CD4-positive, alpha-beta T cell (primary cell): ENCODE results near the gene ORC2. TPM values are rescaled to one million over a fixed set of nuclear protein-coding genes. Genes with fewer than 3 reads are reported as not detected.
A peak's percentile ranks its signal among the peaks of the same experiment; 100 is the strongest.

Experiments
- ATAC-seq: fragments of 200-7000 bp; cut with Tn5 transposase; one replicate; pipeline ENCODE4 v1.10.0; 2022; ENCODE audit warnings: mild to moderate bottlenecking; ENCODE audit not compliant: poor library complexity
- CTCF ChIA-PET: fragments of 350-600 bp; sonication (Branson Sonifier 250); formaldehyde crosslinking; loops from one replicate; lab custom pipeline; 2021; ENCODE audit warnings: antibody characterized with exemption, inconsistent platforms; lab: Charles Lee
- POLR2A ChIA-PET: fragments of 350-600 bp; sonication (Branson Sonifier 250); formaldehyde crosslinking; loops from one replicate; lab custom pipeline; 2021; ENCODE audit warnings: antibody characterized with exemption, inconsistent platforms; lab: Charles Lee
- DNase-seq, 14 experiments: peaks; one replicate each; pipeline ENCODE4 v3.0.0-alpha.2; 2013 to 2020; ENCODE audit warnings: mixed read lengths in 2 of 14
- H3K27ac ChIP-seq, 2 donors: one replicate each; pipeline versions ENCODE4 v1.5.1 to v1.7.0; 2013; ENCODE audit warnings: low read length in 2 of 2, low read depth in 1 of 2, mild to moderate bottlenecking in 1 of 2
- H3K27me3 ChIP-seq, 2 experiments: 1 replicate in 1 of 2; 2 replicates in 1 of 2; pipeline versions ENCODE4 v1.6.1 to v1.7.0; 2013; ENCODE audit warnings: low read length in 2 of 2, control low read depth in 1 of 2, mild to moderate bottlenecking in 1 of 2, moderate library complexity in 1 of 2; ENCODE audit not compliant: insufficient read depth in 2 of 2, control insufficient read depth in 1 of 2
- H3K36me3 ChIP-seq: one replicate; pipeline ENCODE4 v1.6.1; 2013; ENCODE audit warnings: low read length, control low read depth; ENCODE audit not compliant: insufficient read depth
- H3K4me1 ChIP-seq: one replicate; pipeline ENCODE4 v1.6.1; 2013; ENCODE audit warnings: low read length, control low read depth; ENCODE audit not compliant: insufficient read depth
- H3K4me3 ChIP-seq: one replicate; pipeline ENCODE4 v1.5.1; 2013; ENCODE audit warnings: mild to moderate bottlenecking, low read length, moderate library complexity
- H3K9me3 ChIP-seq, 2 experiments: 1 replicate in 1 of 2; 2 replicates in 1 of 2; pipeline versions ENCODE4 v1.6.1 to v1.7.0; 2013; ENCODE audit warnings: low read length in 2 of 2, mild to moderate bottlenecking in 2 of 2, control low read depth in 1 of 2, moderate library complexity in 1 of 2; ENCODE audit not compliant: control insufficient read depth in 1 of 2, insufficient read depth in 1 of 2
- H3K27ac Mint-ChIP-seq: one replicate; pipeline ENCODE4 v1.8.0; 2020; ENCODE audit warnings: mixed read lengths
- H3K27me3 Mint-ChIP-seq: one replicate; pipeline ENCODE4 v1.8.0; 2021; ENCODE audit warnings: mixed read lengths
- H3K36me3 Mint-ChIP-seq: one replicate; pipeline ENCODE4 v1.8.0; 2021; ENCODE audit warnings: low read depth, mixed read lengths
- H3K4me1 Mint-ChIP-seq: one replicate; pipeline ENCODE4 v1.8.0; 2021; ENCODE audit warnings: low read depth, mixed read lengths
- H3K4me3 Mint-ChIP-seq: one replicate; pipeline ENCODE4 v1.8.0; 2020; ENCODE audit warnings: mild to moderate bottlenecking, mixed read lengths
- H3K9me3 Mint-ChIP-seq: one replicate; pipeline ENCODE4 v1.8.0; 2020; ENCODE audit warnings: mixed read lengths
- CTCF ChIP-seq: fragments of 200-600 bp; IDR thresholded peaks from one replicate; pipeline ENCODE4 v1.8.0; 2022; ENCODE audit warnings: antibody characterized with exemption, mild to moderate bottlenecking
- intact Hi-C, 2 experiments: fragments of 100-400 bp; cut with DNase I in 1 of 2; cut with micrococcal nuclease in 1 of 2; formaldehyde crosslinking; loops; one replicate each; pipeline versions ENCODE4 v1.15.1 to v1.9.0; 2023 to 2025; cut with DNase I, micrococcal nuclease
- total RNA-seq, 174 experiments: library from RNA in 2 of 174; stranded (reverse) in 2 of 174; gene quantifications; one replicate each; pipeline ENCODE4 v1.2.3 and lab custom pipeline; 2021 to 2026

The ORC2 gene
- total RNA-seq, 2 experiments from 2014 or later, result 25.0 to 26.6 TPM

DNA sequence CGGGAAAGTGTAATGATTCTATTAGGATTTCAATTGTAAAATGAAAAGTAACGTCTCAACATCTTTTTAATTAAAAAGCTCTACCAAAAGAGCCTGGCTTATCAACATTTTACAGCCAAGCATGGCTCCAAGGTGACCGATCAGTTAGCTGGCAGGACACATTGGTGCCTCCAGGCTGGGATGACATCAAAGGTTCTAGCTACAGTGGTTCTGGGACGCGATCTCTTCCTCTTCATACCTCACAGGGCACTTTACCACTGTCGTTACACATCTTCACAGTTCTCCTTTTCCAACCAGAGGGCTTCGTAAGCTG is 693 bp downstream of the ORC2 start:
- intact Hi-C loops, result loop anchor here (1.0 to 10.0 kb wide), 10 partner anchors 100 to 438 kb away; partner anchors contain the start of genes BZW1 (in 1 of the 2), CASP10 (in 1 of the 2), CLK1 (in 1 of the 2) and SGO2 (in 1 of the 2)
- H3K4me3 ChIP-seq, result peak overlapping the region; percentile 98
- Mint-ChIP-seq H3K4me1 (peaks cover 67% of the 10 kb centered on the region), H3K36me3 (peaks cover 28% of the 10 kb centered on the region), H3K27ac (peak overlapping the region; percentile 100), H3K4me3 (peak overlapping the region; percentile 99), H3K9me3 (no peaks in the 10 kb centered on the region), H3K27me3 (no peaks in the 10 kb centered on the region)
- ChIA-PET POLR2A (interaction anchor here (0.6 to 5.2 kb wide), 30 partner anchors 7 to 299 kb away, joined by 3 to 56 read pairs (median 4); partner anchors contain the start of genes BZW1, CASP10, CASP8 and CFLAR), CTCF (interaction anchor here (0.9 to 3.6 kb wide), 21 partner anchors 9 to 488 kb away, joined by 3 to 30 read pairs (median 6); partner anchors contain the start of genes CASP10, HYCC2, NDUFB3 and NIF3L1)
- ATAC-seq (peak; percentile 11), DNase-seq (peak in 1 of 14 experiments; percentile 1)
- H3K4me1 ChIP-seq, result peaks cover 21% of the 10 kb centered on the region
- H3K27me3 ChIP-seq, result no peaks in the 10 kb centered on the region
- no peaks in the 10 kb centered on the region for H3K9me3 ChIP-seq
- TF ChIP-seq CTCF, result no peak
- peak overlapping the region; percentile 89 to 92 for H3K27ac ChIP-seq
- H3K36me3 ChIP-seq, result peaks cover 14% of the 10 kb centered on the region

DNA sequence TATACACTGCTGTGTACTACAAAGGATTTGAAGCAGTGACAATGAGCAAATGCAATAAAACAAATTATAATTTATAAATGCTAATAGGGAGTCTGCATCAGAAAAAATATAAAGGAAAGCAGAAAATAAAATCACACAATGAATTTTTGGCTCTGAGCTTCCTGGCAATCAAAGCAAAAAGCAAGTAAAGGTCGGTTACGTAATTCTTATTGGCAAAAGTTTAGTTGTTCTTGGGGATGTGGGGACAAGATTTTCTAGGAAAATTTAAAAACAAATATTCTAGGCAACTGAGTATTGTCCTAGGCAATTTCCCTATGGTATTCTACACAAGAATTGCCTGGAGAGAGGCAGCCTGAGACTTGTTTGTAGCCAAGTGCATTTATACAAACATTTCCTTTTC is 1.8 kb downstream of the ORC2 start:
- no peaks in the 10 kb centered on the region for H3K9me3 ChIP-seq
- no peaks in the 10 kb centered on the region for H3K27me3 Mint-ChIP-seq
- H3K27ac ChIP-seq, result no peak overlapping the region
- peak overlapping the region; percentile 99 for H3K4me3 Mint-ChIP-seq
- ChIA-PET CTCF (interaction anchor here (1.1 kb wide), 1 partner anchor 108 kb away, joined by 3 read pairs; no protein-coding TSS in a partner anchor), POLR2A (interaction anchor here (0.6 to 5.2 kb wide), 3 partner anchors 17 to 97 kb away, joined by 3 to 56 read pairs (median 9); partner anchors contain the start of gene CLK1)
- no peaks in the 10 kb centered on the region for H3K27me3 ChIP-seq
- DNase-seq, result no peak
- H3K9me3 Mint-ChIP-seq, result no peaks in the 10 kb centered on the region
- H3K36me3 ChIP-seq, result peaks cover 25% of the 10 kb centered on the region
- H3K4me1 ChIP-seq, result peaks cover 21% of the 10 kb centered on the region
- H3K36me3 Mint-ChIP-seq, result peaks cover 39% of the 10 kb centered on the region
- peaks cover 64% of the 10 kb centered on the region for H3K4me1 Mint-ChIP-seq
- no peak overlapping the region for H3K4me3 ChIP-seq
- peak overlapping the region; percentile 32 for H3K27ac Mint-ChIP-seq
- intact Hi-C loops, result loop anchor here (2.0 to 10.0 kb wide), 7 partner anchors 99 to 437 kb away; partner anchors contain the start of genes BZW1 (in 1 of the 2), CASP10 (in 1 of the 2), CLK1 (in 1 of the 2) and SGO2 (in 1 of the 2)
- ATAC-seq, result no peak
- TF ChIP-seq CTCF, result no peak

DNA sequence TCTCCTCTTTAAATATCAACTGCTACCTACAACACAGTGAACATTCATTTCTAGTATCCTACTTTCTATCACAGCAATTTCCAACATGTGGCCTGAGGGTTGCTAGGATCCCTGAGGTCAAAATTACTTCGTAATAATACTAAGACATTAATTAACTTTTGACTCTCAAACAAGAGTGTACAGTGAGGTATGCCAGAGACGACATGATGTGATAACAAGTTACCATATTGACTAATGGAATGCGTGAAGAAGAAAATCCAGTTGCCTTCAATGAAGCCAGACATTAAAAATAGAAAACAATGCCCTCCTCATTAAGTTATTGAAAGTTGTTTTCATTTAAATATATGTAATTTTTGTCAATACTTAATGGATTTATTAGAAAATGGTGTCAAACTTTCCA is 13.1 kb downstream of the ORC2 start:
- H3K27ac Mint-ChIP-seq, result no peak overlapping the region
- ATAC-seq, result no peak
- no peaks in the 10 kb centered on the region for H3K9me3 Mint-ChIP-seq
- H3K36me3 Mint-ChIP-seq, result peaks cover 75% of the 10 kb centered on the region
- H3K4me1 ChIP-seq, result no peaks in the 10 kb centered on the region
- no peaks in the 10 kb centered on the region for H3K27me3 Mint-ChIP-seq
- CTCF ChIA-PET, result interaction anchor here (0.6 to 1.5 kb wide), 2 partner anchors 13 to 459 kb away, joined by 3 to 6 read pairs; partner anchors contain the start of gene ORC2
- no peak overlapping the region for H3K4me3 ChIP-seq
- no peaks in the 10 kb centered on the region for H3K4me1 Mint-ChIP-seq
- intact Hi-C loops, result no loop called here
- no peaks in the 10 kb centered on the region for H3K27me3 ChIP-seq
- no peak overlapping the region for H3K27ac ChIP-seq
- H3K9me3 ChIP-seq, result no peaks in the 10 kb centered on the region
- H3K36me3 ChIP-seq, result peaks cover 69% of the 10 kb centered on the region
- no peak for TF ChIP-seq CTCF
- H3K4me3 Mint-ChIP-seq, result no peak overlapping the region
- POLR2A ChIA-PET, result no interaction called here
- no peak for DNase-seq
